Neutrophil (primary cell): ENCODE results near the gene TUBG1.
"Not testable (repeated sequence)": the region's sequence is repeated elsewhere in the genome, so short reads cannot be mapped to it uniquely, and the experiment has no call there.

Experiments used
- H3K27ac ChIP-seq: fragments of 200-600 bp; sonication (generic); 2 replicates; pipeline ENCODE4 v1.5.1; 2016; ENCODE audit warnings: mild to moderate bottlenecking, moderate library complexity
- H3K27me3 ChIP-seq: fragments of 200-600 bp; sonication (generic); 2 replicates; pipeline ENCODE4 v1.6.0; 2016; ENCODE audit warnings: mild to moderate bottlenecking
- H3K36me3 ChIP-seq: fragments of 200-600 bp; sonication (generic); 2 replicates; pipeline ENCODE4 v1.5.1; 2017
- H3K4me1 ChIP-seq, 2 experiments: fragments of 200-600 bp in 1 of 2; sonication (generic) in 1 of 2; 1 replicate in 1 of 2; 2 replicates in 1 of 2; pipeline versions ENCODE4 v1.5.1 to v1.6.1; 2013 to 2016; ENCODE audit warnings: low read depth in 1 of 2, low read length in 1 of 2, mild to moderate bottlenecking in 1 of 2, moderate library complexity in 1 of 2; ENCODE audit not compliant: control insufficient read depth in 1 of 2, insufficient read depth in 1 of 2
- H3K4me3 ChIP-seq, 2 experiments: fragments of 200-600 bp in 1 of 2; sonication (generic) in 1 of 2; 1 replicate in 1 of 2; 2 replicates in 1 of 2; pipeline ENCODE4 v1.5.1; 2013 to 2016; ENCODE audit warnings: low read depth in 1 of 2, low read length in 1 of 2, mild to moderate bottlenecking in 1 of 2, moderate library complexity in 1 of 2
- H3K9me3 ChIP-seq: fragments of 200-600 bp; sonication (generic); 2 replicates; pipeline ENCODE4 v1.5.1; 2016
- CTCF ChIP-seq: fragments of 200-600 bp; sonication (generic); IDR thresholded peaks from 2 replicates; pipeline ENCODE4 v1.5.1; 2016; ENCODE audit warnings: antibody characterized with exemption

Gene TUBG1

GRCh38 chr17:42655528-42655927 lies 46.0 kb downstream of the TUBG1 start:
- no peak for TF ChIP-seq CTCF
- peaks cover 10 to 14% of the 10 kb centered on the region in 2 experiments for H3K4me1 ChIP-seq

GRCh38 chr17:42657824-42658588 lies 48.5 kb downstream of the TUBG1 start:
- H3K4me3 ChIP-seq = no peak overlapping the region
- H3K36me3 ChIP-seq = no peaks in the 10 kb centered on the region
- H3K4me1 ChIP-seq = peaks cover 10 to 14% of the 10 kb centered on the region in 2 experiments
- peaks cover 84% of the 10 kb centered on the region for H3K27me3 ChIP-seq
- TF ChIP-seq CTCF = no peak
- no peaks in the 10 kb centered on the region for H3K9me3 ChIP-seq
- H3K27ac ChIP-seq = no peak overlapping the region

More at GRCh38 chr17:42655528-42655927, 46.0 kb downstream of the TUBG1 start:
- H3K27me3 ChIP-seq = peaks cover 88% of the 10 kb centered on the region
- no peak overlapping the region for H3K27ac ChIP-seq
- H3K36me3 ChIP-seq = no peaks in the 10 kb centered on the region
- no peak overlapping the region for H3K4me3 ChIP-seq
- H3K9me3 ChIP-seq = no peaks in the 10 kb centered on the region

- no peaks in the 10 kb centered on the region for H3K36me3 ChIP-seq
- H3K27ac ChIP-seq = no peak within 1 kb of the TSS
- H3K4me3 ChIP-seq = peak within 1 kb of the TSS; percentile 64 to 65
- H3K4me1 ChIP-seq = peaks cover 10 to 11% of the 10 kb centered on the region in 2 experiments
- TF ChIP-seq CTCF = no peak
- peaks cover 71% of the 10 kb centered on the region for H3K27me3 ChIP-seq
- H3K9me3 ChIP-seq = no peaks in the 10 kb centered on the region
These were observed 49.8 kb downstream of the TUBG1 start, which contains the start of gene TUBG2 for GRCh38 chr17:42659079-42659931. TSS of gene TUBG2 (plus strand) at chr17:42659284. CDS start at chr17:42659504, 220 bp downstream.

- H3K36me3 ChIP-seq, H3K27ac ChIP-seq, H3K9me3 ChIP-seq, H3K4me3 ChIP-seq: not testable (repeated sequence)
- Histone ChIP-seq H3K4me1 (peaks cover 10 to 11% of the 10 kb centered on the region in 2 experiments), H3K27me3 (peaks cover 65% of the 10 kb centered on the region)
These were observed 50.4 kb downstream of the TUBG1 start for GRCh38 chr17:42659932-42660274.

GRCh38 chr17:42660692-42661345 lies 51.3 kb downstream of the TUBG1 start:
- Histone ChIP-seq H3K27ac (no peak overlapping the region), H3K4me1 (peaks cover 10 to 11% of the 10 kb centered on the region in 2 experiments), H3K27me3 (peaks cover 56% of the 10 kb centered on the region), H3K36me3 (no peaks in the 10 kb centered on the region), H3K9me3 (no peaks in the 10 kb centered on the region), H3K4me3 (no peak overlapping the region)
- TF ChIP-seq CTCF = no peak
